Stimulated activated CD4-positive, alpha-beta T cell treated with anti-CD3 and anti-CD28 coated beads, Interleukin-4, amount 100 ng/mL, for 1 hour (primary cell): ENCODE measurements around the gene SLC27A4.

Experiments used
- DNase-seq: peaks from one replicate; pipeline ENCODE4 v3.0.0-alpha.2; 2020

SLC27A4 gene

GRCh38 chr9:128369024-128369706 is 28.8 kb downstream of the SLC27A4 start:
- no peak for DNase-seq

GRCh38 chr9:128370367-128370751 is 30.0 kb downstream of the SLC27A4 start:
- DNase-seq, result no peak

GRCh38 chr9:128370752-128371629 is 30.7 kb downstream of the SLC27A4 start, which contains the start of gene URM1:
Gene URM1 (plus strand): TSS chr9:128371374. CDS start chr9:128371381, 7 bp downstream.
- DNase-seq, result peak; percentile 96

- no peak for DNase-seq
Observed at GRCh38 chr9:128371630-128372117, 31.3 kb downstream of the SLC27A4 start.

GRCh38 chr9:128372188-128372641 is 31.9 kb downstream of the SLC27A4 start:
- no peak for DNase-seq

- DNase-seq, result no peak
Observed at GRCh38 chr9:128372784-128373183, 32.5 kb downstream of the SLC27A4 start.

GRCh38 chr9:128374221-128374675 is 33.9 kb downstream of the SLC27A4 start:
- no peak for DNase-seq

GRCh38 chr9:128375865-128376264 is 35.5 kb downstream of the SLC27A4 start:
- DNase-seq, result no peak

GRCh38 chr9:128382261-128382660 is 41.9 kb downstream of the SLC27A4 start:
- DNase-seq, result no peak

GRCh38 chr9:128383007-128383753 is 42.9 kb downstream of the SLC27A4 start:
- no peak for DNase-seq

- DNase-seq, result no peak
Observed at GRCh38 chr9:128383791-128384190, 43.5 kb downstream of the SLC27A4 start.

GRCh38 chr9:128384801-128385495 is 44.6 kb downstream of the SLC27A4 start:
- no peak for DNase-seq

GRCh38 chr9:128385496-128386460 is 45.5 kb downstream of the SLC27A4 start:
- DNase-seq, result no peak

- DNase-seq, result no peak
Observed at GRCh38 chr9:128388150-128388549, 47.8 kb downstream of the SLC27A4 start.

- DNase-seq, result no peak
Observed at GRCh38 chr9:128389395-128390149, 49.2 kb downstream of the SLC27A4 start.

GRCh38 chr9:128390150-128390812 is 50.0 kb downstream of the SLC27A4 start:
- no peak for DNase-seq

GRCh38 chr9:128390813-128391711 is 50.7 kb downstream of the SLC27A4 start:
- no peak for DNase-seq

- no peak for DNase-seq
Observed at GRCh38 chr9:128391956-128392301, 51.6 kb downstream of the SLC27A4 start.
